ENCODE measurements around the gene MYRF. TPM values are rescaled to one million over a fixed set of nuclear protein-coding genes. Genes with fewer than 3 reads are reported as not detected.

The MYRF gene
- total RNA-seq, 4 donors from 2014 or later: 0.24 to 2.8 (median 0.83) TPM

DNA sequence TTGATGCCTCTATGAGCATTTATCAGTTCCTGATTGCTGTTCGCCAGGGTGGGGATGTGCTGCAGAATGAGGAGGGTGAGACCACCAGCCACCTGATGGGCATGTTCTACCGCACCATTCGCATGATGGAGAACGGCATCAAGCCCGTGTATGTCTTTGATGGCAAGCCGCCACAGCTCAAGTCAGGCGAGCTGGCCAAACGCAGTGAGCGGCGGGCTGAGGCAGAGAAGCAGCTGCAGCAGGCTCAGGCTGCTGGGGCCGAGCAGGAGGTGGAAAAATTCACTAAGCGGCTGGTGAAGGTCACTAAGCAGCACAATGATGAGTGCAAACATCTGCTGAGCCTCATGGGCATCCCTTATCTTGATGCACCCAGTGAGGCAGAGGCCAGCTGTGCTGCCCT is 43.0 kb downstream of the MYRF start:
- TF ChIP-seq POLR2A (IDR thresholded peaks at IDR 0.05) (no peak), POLR2AphosphoS5 (IDR thresholded peaks at IDR 0.05) (no peak), EP300 (IDR thresholded peaks at IDR 0.05) (no peak)
- TF ChIP-seq, protein P1, sequence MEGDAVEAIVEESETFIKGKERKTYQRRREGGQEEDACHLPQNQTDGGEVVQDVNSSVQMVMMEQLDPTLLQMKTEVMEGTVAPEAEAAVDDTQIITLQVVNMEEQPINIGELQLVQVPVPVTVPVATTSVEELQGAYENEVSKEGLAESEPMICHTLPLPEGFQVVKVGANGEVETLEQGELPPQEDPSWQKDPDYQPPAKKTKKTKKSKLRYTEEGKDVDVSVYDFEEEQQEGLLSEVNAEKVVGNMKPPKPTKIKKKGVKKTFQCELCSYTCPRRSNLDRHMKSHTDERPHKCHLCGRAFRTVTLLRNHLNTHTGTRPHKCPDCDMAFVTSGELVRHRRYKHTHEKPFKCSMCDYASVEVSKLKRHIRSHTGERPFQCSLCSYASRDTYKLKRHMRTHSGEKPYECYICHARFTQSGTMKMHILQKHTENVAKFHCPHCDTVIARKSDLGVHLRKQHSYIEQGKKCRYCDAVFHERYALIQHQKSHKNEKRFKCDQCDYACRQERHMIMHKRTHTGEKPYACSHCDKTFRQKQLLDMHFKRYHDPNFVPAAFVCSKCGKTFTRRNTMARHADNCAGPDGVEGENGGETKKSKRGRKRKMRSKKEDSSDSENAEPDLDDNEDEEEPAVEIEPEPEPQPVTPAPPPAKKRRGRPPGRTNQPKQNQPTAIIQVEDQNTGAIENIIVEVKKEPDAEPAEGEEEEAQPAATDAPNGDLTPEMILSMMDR (IDR thresholded peaks at IDR 0.05): no peak
- DNase-seq (ENCODE audit: low spot score in 2 of 2): no peak
- 86% methylated on average over 12 of the region's 12 CpGs for WGBS
- Histone ChIP-seq H3K9me3 (no peaks in the 10 kb centered on the region), H3K27ac (no peak overlapping the region), H3K4me3 (no peak overlapping the region), H3K4me1 (peaks cover 32% of the 10 kb centered on the region), H3K36me3 (peaks cover 10% of the 10 kb centered on the region), H3K27me3 (no peaks in the 10 kb centered on the region)

DNA sequence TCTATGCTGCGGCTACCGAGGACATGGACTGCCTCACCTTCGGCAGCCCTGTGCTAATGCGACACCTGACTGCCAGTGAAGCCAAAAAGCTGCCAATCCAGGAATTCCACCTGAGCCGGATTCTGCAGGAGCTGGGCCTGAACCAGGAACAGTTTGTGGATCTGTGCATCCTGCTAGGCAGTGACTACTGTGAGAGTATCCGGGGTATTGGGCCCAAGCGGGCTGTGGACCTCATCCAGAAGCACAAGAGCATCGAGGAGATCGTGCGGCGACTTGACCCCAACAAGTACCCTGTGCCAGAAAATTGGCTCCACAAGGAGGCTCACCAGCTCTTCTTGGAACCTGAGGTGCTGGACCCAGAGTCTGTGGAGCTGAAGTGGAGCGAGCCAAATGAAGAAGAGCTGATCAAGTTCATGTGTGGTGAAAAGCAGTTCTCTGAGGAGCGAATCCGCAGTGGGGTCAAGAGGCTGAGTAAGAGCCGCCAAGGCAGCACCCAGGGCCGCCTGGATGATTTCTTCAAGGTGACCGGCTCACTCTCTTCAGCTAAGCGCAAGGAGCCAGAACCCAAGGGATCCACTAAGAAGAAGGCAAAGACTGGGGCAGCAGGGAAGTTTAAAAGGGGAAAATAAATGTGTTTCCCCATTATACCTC is 43.6 kb downstream of the MYRF start:
- TF ChIP-seq POLR2A (IDR thresholded peaks at IDR 0.05): no peak
- TF ChIP-seq, protein P1 (IDR thresholded peaks at IDR 0.05): no peak
- TF ChIP-seq EP300 (IDR thresholded peaks at IDR 0.05): no peak
- no peak for TF ChIP-seq POLR2AphosphoS5 (IDR thresholded peaks at IDR 0.05)
- Histone ChIP-seq H3K4me1 (peaks cover 29% of the 10 kb centered on the region), H3K27me3 (no peaks in the 10 kb centered on the region), H3K4me3 (no peak overlapping the region), H3K27ac (no peak overlapping the region), H3K9me3 (no peaks in the 10 kb centered on the region), H3K36me3 (peaks cover 10% of the 10 kb centered on the region)
- WGBS: 86% methylated on average over 15 of the region's 18 CpGs
- DNase-seq (ENCODE audit: low spot score in 2 of 2): no peak

DNA sequence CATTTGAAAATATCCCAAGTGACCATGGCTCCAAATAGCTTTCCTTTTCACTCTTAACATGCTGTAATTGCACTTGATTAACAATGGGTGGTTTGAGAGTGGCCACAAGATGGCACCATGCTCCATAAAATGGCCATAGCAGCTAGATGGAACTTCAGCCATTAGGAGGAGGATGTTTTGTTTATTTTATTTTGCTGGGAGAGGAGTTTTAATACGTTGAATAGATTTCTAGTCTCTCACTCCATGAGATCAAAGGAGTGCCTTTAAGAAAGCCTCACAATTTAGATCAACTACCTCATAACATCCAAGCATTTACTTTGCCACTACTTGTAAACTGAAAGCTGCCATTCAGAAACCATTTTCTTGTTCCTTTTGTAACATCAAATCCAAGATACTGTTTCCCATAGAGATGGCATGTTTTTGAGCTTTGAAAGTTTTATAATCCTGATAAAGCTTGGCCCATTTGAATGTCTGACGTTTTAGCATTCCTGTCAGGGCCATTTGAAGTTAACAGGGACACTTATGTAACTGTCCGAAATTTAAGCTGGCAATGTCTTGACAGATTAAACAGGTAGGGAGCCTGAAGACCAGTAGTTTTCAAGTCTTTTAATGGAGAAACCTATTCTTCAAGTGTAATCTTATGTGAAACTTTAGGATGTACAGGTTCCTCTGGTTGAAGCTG is 45.0 kb downstream of the MYRF start:
- no peak overlapping the region for H3K4me3 ChIP-seq
- H3K27ac ChIP-seq: no peak overlapping the region
- no peaks in the 10 kb centered on the region for H3K9me3 ChIP-seq
- peaks cover 18% of the 10 kb centered on the region for H3K4me1 ChIP-seq
- WGBS: 42% methylated on average over 3 of the region's 3 CpGs
- no peak for TF ChIP-seq POLR2AphosphoS5 (IDR thresholded peaks at IDR 0.05)
- no peak for TF ChIP-seq POLR2A (IDR thresholded peaks at IDR 0.05)
- TF ChIP-seq EP300 (IDR thresholded peaks at IDR 0.05): no peak
- TF ChIP-seq, protein P1 (IDR thresholded peaks at IDR 0.05): peak; percentile 65 to 81
- no peaks in the 10 kb centered on the region for H3K27me3 ChIP-seq
- no peak for DNase-seq (ENCODE audit: low spot score in 2 of 2)
- H3K36me3 ChIP-seq: peaks cover 13% of the 10 kb centered on the region

DNA sequence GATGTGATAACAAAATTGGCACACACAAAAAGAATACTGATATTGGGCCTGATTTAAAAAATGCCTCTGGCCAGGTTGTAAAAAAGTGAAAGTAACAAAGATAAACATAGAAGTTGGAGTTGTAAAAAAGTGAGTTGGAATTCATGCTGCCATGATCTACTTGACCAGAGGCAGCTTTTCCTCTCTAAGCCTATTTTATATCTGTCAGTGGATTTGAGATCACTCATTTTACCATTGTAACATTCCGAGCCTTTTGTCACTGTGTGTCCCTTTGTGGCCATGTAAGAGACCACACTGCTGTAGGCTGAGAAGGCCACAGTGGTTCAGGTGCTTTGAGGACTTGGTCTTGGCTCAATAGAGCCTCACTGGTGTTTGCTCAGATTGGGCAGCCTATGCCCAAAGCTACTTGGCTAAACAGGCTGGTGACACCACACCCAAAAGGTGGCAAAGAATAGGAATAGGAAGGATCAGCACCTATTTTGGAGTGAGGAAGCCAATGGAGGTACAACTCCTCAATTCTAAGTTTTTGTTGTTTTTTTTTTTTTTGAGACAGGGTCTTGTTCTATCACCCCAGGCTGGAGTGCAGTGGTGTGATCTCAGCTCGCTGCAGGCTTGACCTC is 47.3 kb downstream of the MYRF start:
- no peaks in the 10 kb centered on the region for H3K9me3 ChIP-seq
- H3K27ac ChIP-seq: no peak overlapping the region
- no peak for TF ChIP-seq POLR2A (IDR thresholded peaks at IDR 0.05)
- no peak for TF ChIP-seq EP300 (IDR thresholded peaks at IDR 0.05)
- TF ChIP-seq, protein P1 (IDR thresholded peaks at IDR 0.05): no peak
- TF ChIP-seq POLR2AphosphoS5 (IDR thresholded peaks at IDR 0.05): no peak
- peaks cover 5% of the 10 kb centered on the region for H3K4me1 ChIP-seq
- peaks cover 26% of the 10 kb centered on the region for H3K36me3 ChIP-seq
- WGBS: 96% methylated on average over 2 of the region's 2 CpGs
- no peak overlapping the region for H3K4me3 ChIP-seq
- H3K27me3 ChIP-seq: no peaks in the 10 kb centered on the region
- DNase-seq (ENCODE audit: low spot score in 2 of 2): no peak
